BE2C (cell line): Measurements from ENCODE around the gene ZNF483.

Experiments used
- DNase-seq: peaks from one replicate; pipeline ENCODE4 v3.0.0-alpha.2; 2020
- H3K27me3 ChIP-seq: fragments of 250-450 bp; sonication (Bioruptor Pico); 2 replicates; pipeline ENCODE4 v1.5.1; 2020; ENCODE audit warnings: mild to moderate bottlenecking
- H3K36me3 ChIP-seq: fragments of 250-450 bp; sonication (Bioruptor Pico); 2 replicates; pipeline ENCODE4 v1.5.1; 2020; ENCODE audit warnings: mild to moderate bottlenecking
- H3K4me1 ChIP-seq: fragments of 250-450 bp; sonication (Bioruptor Pico); 2 replicates; pipeline ENCODE4 v1.5.1; 2020
- H3K4me3 ChIP-seq: 2 replicates; pipeline ENCODE4 v1.5.1; 2011; ENCODE audit warnings: low read depth, low read length
- H3K9me3 ChIP-seq: fragments of 250-450 bp; sonication (Bioruptor Pico); 2 replicates; pipeline ENCODE4 v1.5.1; 2020
- CTCF ChIP-seq: IDR thresholded peaks from 2 replicates; pipeline ENCODE4 v1.5.1; 2012; ENCODE audit warnings: mild to moderate bottlenecking, low read depth, low read length

The ZNF483 gene

GRCh38 chr9:111586378-111586777, 61.4 kb downstream of the ZNF483 start:
- Histone ChIP-seq H3K9me3 (no peaks in the 10 kb centered on the region), H3K36me3 (no peaks in the 10 kb centered on the region), H3K4me1 (no peaks in the 10 kb centered on the region), H3K27me3 (no peaks in the 10 kb centered on the region), H3K4me3 (no peak overlapping the region)
- no peak for TF ChIP-seq CTCF
- no peak for DNase-seq

- Histone ChIP-seq H3K27me3 (no peaks in the 10 kb centered on the region), H3K9me3 (no peaks in the 10 kb centered on the region), H3K4me3 (no peak overlapping the region), H3K36me3 (no peaks in the 10 kb centered on the region), H3K4me1 (no peaks in the 10 kb centered on the region)
- TF ChIP-seq CTCF: no peak
- no peak for DNase-seq
Measured at GRCh38 chr9:111588846-111589245, 63.9 kb downstream of the ZNF483 start.

GRCh38 chr9:111597852-111598732, 73.1 kb downstream of the ZNF483 start:
- H3K27me3 ChIP-seq: peaks cover 11% of the 10 kb centered on the region
- no peaks in the 10 kb centered on the region for H3K36me3 ChIP-seq
- peak; percentile 79 for TF ChIP-seq CTCF
- H3K9me3 ChIP-seq: no peaks in the 10 kb centered on the region
- H3K4me1 ChIP-seq: peaks cover 3% of the 10 kb centered on the region; the same call in 1 of the 2 replicates
- DNase-seq: peak; percentile 53
- peak overlapping the region; percentile 74 for H3K4me3 ChIP-seq

- Histone ChIP-seq H3K9me3 (no peaks in the 10 kb centered on the region), H3K27me3 (peaks cover 11% of the 10 kb centered on the region), H3K36me3 (no peaks in the 10 kb centered on the region), H3K4me3 (peak overlapping the region; percentile 74), H3K4me1 (peaks cover 3% of the 10 kb centered on the region; the same call in 1 of the 2 replicates)
- no peak for TF ChIP-seq CTCF
- no peak for DNase-seq
Measured at GRCh38 chr9:111598733-111599091, 73.7 kb downstream of the ZNF483 start.

- H3K9me3 ChIP-seq: no peaks in the 10 kb centered on the region
- peaks cover 3% of the 10 kb centered on the region; the same call in 1 of the 2 replicates for H3K4me1 ChIP-seq
- no peak for TF ChIP-seq CTCF
- peak; percentile 39 for DNase-seq
- H3K4me3 ChIP-seq: peak within 1 kb of the TSS; percentile 74
- no peaks in the 10 kb centered on the region for H3K36me3 ChIP-seq
- peaks cover 11% of the 10 kb centered on the region for H3K27me3 ChIP-seq
Measured at GRCh38 chr9:111599092-111599954, 74.3 kb downstream of the ZNF483 start, which contains the start of gene PTGR1. TSS of gene PTGR1 (minus strand) at chr9:111599647. CDS start at chr9:111597422, 2,225 bp downstream.

- Histone ChIP-seq H3K4me1 (peaks cover 3% of the 10 kb centered on the region; the same call in 1 of the 2 replicates), H3K4me3 (no peak overlapping the region), H3K9me3 (no peaks in the 10 kb centered on the region), H3K27me3 (peaks cover 11% of the 10 kb centered on the region), H3K36me3 (no peaks in the 10 kb centered on the region)
- no peak for TF ChIP-seq CTCF
- DNase-seq: no peak
Measured at GRCh38 chr9:111599955-111600343, 75.0 kb downstream of the ZNF483 start.
